Gastroesophageal sphincter (tissue), 4 donors: ENCODE data around the gene SNX24. TPM values are rescaled to one million over a fixed set of nuclear protein-coding genes. Genes with fewer than 3 reads are reported as not detected.

Experiments
- ATAC-seq: fragments of 150-250 bp; one replicate; pipeline ENCODE4 v1.9.1; 2016; ENCODE audit warnings: mild to moderate bottlenecking, moderate library complexity
- H3K27ac ChIP-seq, 4 donors: fragments of 200-600 bp; sonication (generic) in 3 of 4; 1 replicate in 3 of 4; 2 replicates in 1 of 4; pipeline ENCODE4 v1.5.1; 2016 to 2019
- H3K27me3 ChIP-seq: fragments of 200-600 bp; sonication (generic); one replicate; pipeline ENCODE4 v1.5.1; 2019
- H3K36me3 ChIP-seq, 2 donors: fragments of 200-600 bp; sonication (generic); one replicate each; pipeline ENCODE4 v1.5.1; 2019; ENCODE audit warnings: control low read depth in 1 of 2
- H3K4me1 ChIP-seq, 3 donors: fragments of 200-600 bp; sonication (generic); 1 replicate in 2 of 3; 2 replicates in 1 of 3; pipeline ENCODE4 v1.5.1; 2016 to 2019; ENCODE audit warnings: control low read depth in 2 of 3
- H3K4me3 ChIP-seq, 2 donors: fragments of 200-600 bp; sonication (generic); one replicate each; pipeline ENCODE4 v1.5.1; 2019; ENCODE audit warnings: mild to moderate bottlenecking in 1 of 2, moderate library complexity in 1 of 2
- H3K9me3 ChIP-seq, 3 donors: fragments of 200-600 bp; sonication (generic); one replicate each; pipeline ENCODE4 v1.5.1; 2017 to 2019; ENCODE audit warnings: control low read depth in 2 of 3
- EP300 ChIP-seq: sonication (generic); formaldehyde crosslinking; IDR thresholded peaks from one replicate; pipeline ENCODE4 v1.6.1; 2017; ENCODE audit warnings: antibody characterized with exemption, mild to moderate bottlenecking
- POLR2A ChIP-seq, 2 donors: fragments of 450-650 bp; IDR thresholded peaks; one replicate each; pipeline ENCODE4 v1.6.1; 2017; ENCODE audit warnings: antibody characterized with exemption in 2 of 2, mild to moderate bottlenecking in 2 of 2, moderate library complexity in 1 of 2
- POLR2AphosphoS5 ChIP-seq: sonication (generic); formaldehyde crosslinking; IDR thresholded peaks from one replicate; pipeline ENCODE4 v1.6.1; 2017; ENCODE audit warnings: antibody characterized with exemption
- WGBS, 2 donors: methylation state at CpG; one replicate each; pipeline ENCODE4 v1.1.5; 2018; ENCODE audit warnings: low coverage in 1 of 2; 5-methylcytosine and 5-hydroxymethylcytosine counted together
- total RNA-seq, 4 donors: library from RNA; depleted of rRNA; stranded (reverse); fragments of >200 nt; gene quantifications; one replicate each; pipeline ENCODE4 v1.1.0, GENCODE V29; 2016
- TF ChIP-seq, protein P1 (sequence below), 4 experiments: fragments of 200-600 bp in 2 of 4; fragments of 450-650 bp in 2 of 4; sonication (generic) in 1 of 4; IDR thresholded peaks; one replicate each; pipeline ENCODE4 v1.5.1; 2017 to 2019; ENCODE audit warnings: antibody characterized with exemption in 4 of 4, mild to moderate bottlenecking in 2 of 4, moderate library complexity in 2 of 4

Gene SNX24
- total RNA-seq, 4 donors from 2014 or later, result 10.1 to 33.6 (median 14.8) TPM

DNA sequence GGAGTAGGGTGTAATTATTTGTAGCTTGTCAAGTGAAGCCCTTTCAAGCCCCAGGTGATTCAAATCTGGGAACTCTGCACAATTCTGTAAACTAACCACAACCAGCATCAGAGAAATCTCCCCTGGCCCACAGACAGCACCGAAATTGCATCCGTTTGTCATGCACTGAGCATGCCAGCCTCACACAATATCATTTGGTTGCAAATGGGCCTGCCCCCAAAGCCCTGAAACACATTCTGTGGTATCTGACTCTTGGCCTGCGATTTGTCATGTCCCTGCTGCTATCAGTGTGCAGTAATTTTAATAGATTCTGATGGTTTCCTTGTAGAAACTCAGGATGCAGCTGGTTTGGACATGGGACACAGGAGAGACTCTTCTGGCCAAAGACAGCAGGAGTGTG lies 35.3 kb downstream of the SNX24 start:
- ATAC-seq, result no peak
- H3K4me1 ChIP-seq, result peaks cover 0 to 35% (median 0%) of the 10 kb centered on the region in 3 donors
- 62 to 72% methylated on average over 3 of the region's 3 CpGs for WGBS, 2 donors

DNA sequence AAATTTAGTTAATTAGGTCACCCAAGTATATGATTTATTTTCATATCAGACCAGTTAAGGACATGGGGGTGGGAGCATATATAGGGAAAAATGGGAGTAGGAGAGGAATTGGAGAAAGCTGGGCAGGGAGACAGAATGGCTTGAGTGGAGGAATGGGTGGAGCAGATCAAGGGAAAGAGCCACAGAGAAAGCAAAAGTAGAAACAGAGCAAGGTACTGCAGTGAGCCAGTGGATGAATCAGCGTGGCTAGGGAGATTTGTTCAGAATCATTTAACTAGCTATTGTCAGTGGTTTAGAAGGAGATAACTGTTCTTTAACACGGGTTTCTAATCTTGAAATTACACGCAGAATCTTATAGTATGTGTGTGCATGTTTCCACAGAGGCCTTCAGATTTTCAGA lies 37.4 kb downstream of the SNX24 start:
- peaks cover 0 to under 1% of the 10 kb centered on the region in 2 donors for H3K36me3 ChIP-seq
- H3K27me3 ChIP-seq, result no peaks in the 10 kb centered on the region
- H3K4me3 ChIP-seq, result no peak overlapping the region
- no peak overlapping the region for H3K27ac ChIP-seq
- whole genome bisulfite sequencing, 2 donors, result 54 to 82% methylated on average over 3 of the region's 3 CpGs
- no peak for ATAC-seq
- H3K9me3 ChIP-seq, result peaks cover 0 to 5% (median 0%) of the 10 kb centered on the region in 3 donors
- TF ChIP-seq, protein P1, sequence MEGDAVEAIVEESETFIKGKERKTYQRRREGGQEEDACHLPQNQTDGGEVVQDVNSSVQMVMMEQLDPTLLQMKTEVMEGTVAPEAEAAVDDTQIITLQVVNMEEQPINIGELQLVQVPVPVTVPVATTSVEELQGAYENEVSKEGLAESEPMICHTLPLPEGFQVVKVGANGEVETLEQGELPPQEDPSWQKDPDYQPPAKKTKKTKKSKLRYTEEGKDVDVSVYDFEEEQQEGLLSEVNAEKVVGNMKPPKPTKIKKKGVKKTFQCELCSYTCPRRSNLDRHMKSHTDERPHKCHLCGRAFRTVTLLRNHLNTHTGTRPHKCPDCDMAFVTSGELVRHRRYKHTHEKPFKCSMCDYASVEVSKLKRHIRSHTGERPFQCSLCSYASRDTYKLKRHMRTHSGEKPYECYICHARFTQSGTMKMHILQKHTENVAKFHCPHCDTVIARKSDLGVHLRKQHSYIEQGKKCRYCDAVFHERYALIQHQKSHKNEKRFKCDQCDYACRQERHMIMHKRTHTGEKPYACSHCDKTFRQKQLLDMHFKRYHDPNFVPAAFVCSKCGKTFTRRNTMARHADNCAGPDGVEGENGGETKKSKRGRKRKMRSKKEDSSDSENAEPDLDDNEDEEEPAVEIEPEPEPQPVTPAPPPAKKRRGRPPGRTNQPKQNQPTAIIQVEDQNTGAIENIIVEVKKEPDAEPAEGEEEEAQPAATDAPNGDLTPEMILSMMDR (IDR thresholded peaks at IDR 0.05), result no peak
- TF ChIP-seq EP300 (no peak), POLR2A (IDR thresholded peaks at IDR 0.05) (no peak), POLR2AphosphoS5 (no peak)
- peaks cover 0 to 35% (median 0%) of the 10 kb centered on the region in 3 donors for H3K4me1 ChIP-seq

More for the DNA sequence above, 35.3 kb downstream of the SNX24 start:
- Histone ChIP-seq H3K36me3 (peaks cover 0 to 3% of the 10 kb centered on the region in 2 donors), H3K27ac (no peak overlapping the region), H3K9me3 (no peaks in the 10 kb centered on the region), H3K4me3 (no peak overlapping the region), H3K27me3 (no peaks in the 10 kb centered on the region)
- no peak for TF ChIP-seq POLR2A (IDR thresholded peaks at IDR 0.05)
- TF ChIP-seq, protein P1 (IDR thresholded peaks at IDR 0.05), result no peak
- TF ChIP-seq POLR2AphosphoS5, result no peak
- TF ChIP-seq EP300, result no peak

DNA sequence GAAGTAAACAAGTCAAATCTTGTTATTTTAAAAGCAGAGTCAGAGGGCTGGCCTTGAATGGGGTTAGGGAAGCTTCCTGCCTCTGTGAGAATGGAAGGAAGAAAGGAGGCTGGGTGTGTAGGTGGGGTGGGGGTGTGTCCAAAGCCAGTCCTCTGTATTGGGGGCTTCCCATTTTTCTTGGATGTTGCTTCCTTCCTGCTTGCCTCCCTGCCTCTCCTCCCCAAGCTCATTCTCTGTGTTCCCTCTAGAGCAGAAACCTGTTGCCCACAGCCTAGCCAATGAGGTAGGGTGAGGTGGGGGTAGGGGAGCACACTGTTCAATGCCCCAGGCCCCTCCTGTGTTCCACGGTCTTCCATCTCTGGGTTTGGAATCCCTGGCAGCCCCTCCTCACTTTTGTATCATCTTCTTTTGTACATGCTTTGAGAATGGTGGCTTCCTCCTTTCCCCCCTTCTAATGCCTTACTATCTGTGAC lies 39.7 kb downstream of the SNX24 start:
- Histone ChIP-seq H3K4me1 (peaks cover 0 to 34% (median 0%) of the 10 kb centered on the region in 3 donors), H3K36me3 (no peaks in the 10 kb centered on the region), H3K27me3 (no peaks in the 10 kb centered on the region), H3K9me3 (peaks cover 0 to 5% (median 0%) of the 10 kb centered on the region in 3 donors), H3K27ac (no peak overlapping the region), H3K4me3 (no peak overlapping the region)
- WGBS, 2 donors, result 38% methylated on average over 1 of the region's 1 CpG; no CpG with 5 or more reads in 1 of the 2 donors
- no peak for ATAC-seq
- TF ChIP-seq POLR2AphosphoS5 (no peak), POLR2A (IDR thresholded peaks at IDR 0.05) (no peak), EP300 (no peak)
- TF ChIP-seq, protein P1 (IDR thresholded peaks at IDR 0.05), result no peak

DNA sequence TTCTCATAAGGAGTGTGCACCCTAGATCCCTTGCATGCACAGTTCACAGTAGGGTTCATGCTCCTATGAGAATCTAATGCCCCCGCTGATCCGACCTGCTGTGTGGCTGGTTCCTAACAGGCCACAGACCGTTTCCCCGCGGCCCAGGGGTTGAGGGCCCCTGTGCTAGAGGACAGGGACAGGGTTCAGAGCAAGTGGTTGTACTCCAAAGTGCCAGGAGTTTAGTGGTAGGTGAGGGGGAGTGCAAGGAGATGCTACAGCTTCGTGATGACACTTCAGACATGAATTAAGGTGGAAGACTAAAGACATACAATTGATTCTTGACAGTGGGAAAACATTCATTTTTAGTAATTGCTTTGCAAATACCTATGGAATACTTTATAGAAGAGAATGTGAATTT lies 40.5 kb downstream of the SNX24 start:
- Histone ChIP-seq H3K4me3 (no peak overlapping the region), H3K9me3 (peaks cover 0 to 5% (median 0%) of the 10 kb centered on the region in 3 donors), H3K27ac (no peak overlapping the region), H3K4me1 (peaks cover 0 to 26% (median 0%) of the 10 kb centered on the region in 3 donors), H3K36me3 (no peaks in the 10 kb centered on the region), H3K27me3 (no peaks in the 10 kb centered on the region)
- TF ChIP-seq, protein P1 (IDR thresholded peaks at IDR 0.05), result no peak
- TF ChIP-seq POLR2A (IDR thresholded peaks at IDR 0.05) (no peak), EP300 (no peak), POLR2AphosphoS5 (no peak)
- no peak for ATAC-seq
- 87 to 100% methylated on average over 1 of the region's 6 CpGs for WGBS, 2 donors

DNA sequence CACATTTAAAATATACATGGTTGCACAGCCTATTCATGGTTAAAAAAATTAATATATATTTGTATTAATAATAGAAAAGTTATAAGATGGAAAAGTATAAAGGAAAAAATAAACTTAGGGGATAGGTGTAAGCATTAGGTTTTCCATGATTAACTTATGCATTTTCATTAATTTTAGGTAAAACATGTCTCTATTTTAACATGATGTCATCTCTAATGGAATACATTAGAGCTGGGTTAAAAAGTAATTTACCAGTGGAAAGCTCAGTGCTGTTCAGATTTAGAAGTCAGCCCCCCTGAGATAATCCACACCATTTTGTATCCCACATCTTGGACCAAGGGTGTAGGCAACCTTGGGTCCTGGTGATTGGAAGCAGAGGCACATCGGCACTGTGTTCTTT lies 49.7 kb downstream of the SNX24 start:
- no peak overlapping the region for H3K27ac ChIP-seq
- WGBS, 2 donors, result 88% methylated on average over 1 of the region's 1 CpG; no CpG with 5 or more reads in 1 of the 2 donors
- no peak overlapping the region for H3K4me3 ChIP-seq
- no peak for TF ChIP-seq EP300
- TF ChIP-seq POLR2A (IDR thresholded peaks at IDR 0.05), result no peak
- no peak for TF ChIP-seq POLR2AphosphoS5
- TF ChIP-seq, protein P1 (IDR thresholded peaks at IDR 0.05), result no peak
- no peaks in the 10 kb centered on the region for H3K36me3 ChIP-seq
- H3K27me3 ChIP-seq, result no peaks in the 10 kb centered on the region
- no peaks in the 10 kb centered on the region for H3K9me3 ChIP-seq
- no peaks in the 10 kb centered on the region for H3K4me1 ChIP-seq
- no peak for ATAC-seq
